ENCODE data around the gene ATF2.

DNA sequence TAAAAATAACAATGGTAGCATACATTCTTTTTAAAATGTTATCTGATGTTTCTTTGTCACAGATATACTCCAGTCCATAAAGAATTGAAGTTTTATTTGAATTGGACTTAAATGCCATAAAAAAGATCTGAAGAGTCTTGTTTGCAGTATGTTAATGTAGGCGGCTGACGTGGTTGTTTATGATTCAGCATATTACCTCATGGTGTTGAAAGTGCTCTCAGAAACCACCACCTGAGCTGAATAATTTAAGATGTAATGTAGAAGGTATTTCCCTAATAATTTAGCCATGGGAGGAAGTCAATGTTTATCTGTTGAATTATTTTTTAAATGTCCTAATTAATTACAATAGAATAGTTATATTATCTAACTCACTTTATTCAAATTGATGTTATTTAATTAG is 104.3 kb downstream of the ATF2 start:
- TF ChIP-seq, protein P1, sequence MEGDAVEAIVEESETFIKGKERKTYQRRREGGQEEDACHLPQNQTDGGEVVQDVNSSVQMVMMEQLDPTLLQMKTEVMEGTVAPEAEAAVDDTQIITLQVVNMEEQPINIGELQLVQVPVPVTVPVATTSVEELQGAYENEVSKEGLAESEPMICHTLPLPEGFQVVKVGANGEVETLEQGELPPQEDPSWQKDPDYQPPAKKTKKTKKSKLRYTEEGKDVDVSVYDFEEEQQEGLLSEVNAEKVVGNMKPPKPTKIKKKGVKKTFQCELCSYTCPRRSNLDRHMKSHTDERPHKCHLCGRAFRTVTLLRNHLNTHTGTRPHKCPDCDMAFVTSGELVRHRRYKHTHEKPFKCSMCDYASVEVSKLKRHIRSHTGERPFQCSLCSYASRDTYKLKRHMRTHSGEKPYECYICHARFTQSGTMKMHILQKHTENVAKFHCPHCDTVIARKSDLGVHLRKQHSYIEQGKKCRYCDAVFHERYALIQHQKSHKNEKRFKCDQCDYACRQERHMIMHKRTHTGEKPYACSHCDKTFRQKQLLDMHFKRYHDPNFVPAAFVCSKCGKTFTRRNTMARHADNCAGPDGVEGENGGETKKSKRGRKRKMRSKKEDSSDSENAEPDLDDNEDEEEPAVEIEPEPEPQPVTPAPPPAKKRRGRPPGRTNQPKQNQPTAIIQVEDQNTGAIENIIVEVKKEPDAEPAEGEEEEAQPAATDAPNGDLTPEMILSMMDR (IDR thresholded peaks at IDR 0.05) = no peak
- no peak for TF ChIP-seq POLR2A (IDR thresholded peaks at IDR 0.05)

Data from vagina (tissue), 2 donors.